NT2/D1 (cell line): ENCODE measurements around the gene MBOAT2.

ENCODE experiments used
- SUZ12 ChIP-seq: IDR thresholded peaks from 2 replicates; pipeline ENCODE4 v1.6.1; 2011; ENCODE audit not compliant: insufficient read length, insufficient read depth; ENCODE audit errors: extremely low read depth
- ZNF274 ChIP-seq: IDR thresholded peaks from 2 replicates; pipeline ENCODE4 v1.6.1; 2011; ENCODE audit warnings: mild to moderate bottlenecking, low read depth, low read length

DNA sequence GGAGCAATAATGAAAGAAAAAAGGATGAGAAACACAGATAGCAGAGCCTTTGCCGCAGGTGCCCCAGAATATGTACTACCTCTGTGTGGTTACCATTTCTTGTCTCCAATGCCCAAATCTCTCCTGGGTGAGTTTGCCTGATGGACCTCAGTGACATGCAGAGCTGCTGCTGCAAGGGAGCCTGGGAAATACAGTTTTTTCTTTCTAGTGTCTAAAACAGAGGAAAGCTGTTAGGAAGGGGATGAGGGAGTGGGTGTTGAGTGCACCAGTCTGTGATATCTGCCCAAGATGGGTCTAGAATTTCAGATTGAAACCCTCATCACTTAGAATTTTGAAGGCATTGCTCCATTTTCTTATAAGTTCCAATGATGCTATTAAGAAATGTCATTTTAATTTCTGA, 9.9 kb upstream of the MBOAT2 start:
- no peak for TF ChIP-seq SUZ12
- TF ChIP-seq ZNF274: no peak
